ENCODE data around the gene ATN1. TPM values are rescaled to one million over a fixed set of nuclear protein-coding genes. Genes with fewer than 3 reads are reported as not detected.

ATN1 gene
- total and polyA plus RNA-seq, 9 of the 15 experiments (the other 6 are each of a cell fraction or from before 2014, with no cell fraction given): 0.15 to 49.8 (median 2.7) TPM

- no peak for TF ChIP-seq GTF3C2 (IDR thresholded peaks at IDR 0.05; ENCODE audit: borderline replicate concordance, extremely low read depth, insufficient read length)
- TF ChIP-seq GTF2F1 (IDR thresholded peaks at IDR 0.05; ENCODE audit: low read depth, low read length): 0 out of 2 replicates have a peak, but pooled peaks have one; percentile 32
- no peak for TF ChIP-seq ZNF217 (CRISPR knock-in tag; IDR thresholded peaks at IDR 0.05)
- TF ChIP-seq FOXM1 (IDR thresholded peaks at IDR 0.05; ENCODE audit: low read depth): peak; percentile 64
- no peak for TF ChIP-seq FOXM1 (CRISPR knock-in tag; IDR thresholded peaks at IDR 0.05; ENCODE audit: low read depth)
- peak; percentile 84 for TF ChIP-seq MAX (CRISPR knock-in tag; IDR thresholded peaks at IDR 0.05)
- TF ChIP-seq NR0B1 (IDR thresholded peaks at IDR 0.05; ENCODE audit: partially characterized antibody): no peak
- TF ChIP-seq SMARCB1 (IDR thresholded peaks at IDR 0.05; ENCODE audit: insufficient read length, low read depth): no peak
- no peak for TF ChIP-seq CHD1 (IDR thresholded peaks at IDR 0.05; ENCODE audit: low read length)
- peak; percentile 85 for TF ChIP-seq BACH1 (tag; IDR thresholded peaks at IDR 0.05)
- TF ChIP-seq AFF1 (IDR thresholded peaks at IDR 0.05; ENCODE audit: low read depth in 1 of 2, partially characterized antibody in 2 of 2): peak in 1 of 2 experiments; percentile 24
- TF ChIP-seq MCM5 (IDR thresholded peaks at IDR 0.05; ENCODE audit: low read depth): no peak
- no peak for TF ChIP-seq ZBTB34 (CRISPR knock-in tag; IDR thresholded peaks at IDR 0.05)
- TF ChIP-seq TEAD1 (CRISPR knock-in tag; IDR thresholded peaks at IDR 0.05): peak in 1 of 2 experiments; percentile 61; a peak in 1 of 4 replicates
- TF ChIP-seq EHMT2 (IDR thresholded peaks at IDR 0.05): no peak
- no peak for TF ChIP-seq ESRRB (CRISPR knock-in tag; IDR thresholded peaks at IDR 0.05; ENCODE audit: borderline replicate concordance)
- peak; percentile 66; the same call in 1 of the 2 replicates for TF ChIP-seq SPI1 (IDR thresholded peaks at IDR 0.05; ENCODE audit: borderline replicate concordance, low read depth, low read length)
Measured at GRCh38 chr12:6890789-6891645, 36.7 kb upstream of the ATN1 start (continued).

Data from K562 (cell line).